H1 (cell line): ENCODE measurements around the gene ASPA. TPM values are rescaled to one million over a fixed set of nuclear protein-coding genes. Genes with fewer than 3 reads are reported as not detected.

ENCODE experiments used
- CTCF ChIA-PET: fragments of 300-600 bp; sonication (Branson Sonifier 250); formaldehyde crosslinking; loops from one replicate; lab custom pipeline; 2021; ENCODE audit not compliant: partially characterized antibody; lab: Charles Lee
- POLR2A ChIA-PET: fragments of 300-600 bp; sonication (Branson Sonifier 250); formaldehyde crosslinking; loops from one replicate; lab custom pipeline; 2021; ENCODE audit warnings: inconsistent platforms; ENCODE audit not compliant: partially characterized antibody; lab: Charles Lee
- DNase-seq, 2 experiments: peaks; one replicate each; pipeline versions ENCODE4 v3.0.0 to v3.0.0-alpha.2; 2010 to 2022; ENCODE audit warnings: low spot score in 2 of 2, low read depth in 1 of 2, mixed read lengths in 1 of 2
- FAIRE-seq: peaks from 2 replicates; lab custom pipeline; 2011; peaks lifted over from hg19 to GRCh38; lab: Jason Lieb, UNC
- H2AFZ ChIP-seq: 2 replicates; pipeline ENCODE4 v1.8.1; 2012; ENCODE audit warnings: low read length, inconsistent platforms
- H2AK5ac ChIP-seq: 2 replicates; pipeline ENCODE4 v1.6.1; 2013; ENCODE audit warnings: low read depth, low read length
- H2BK120ac ChIP-seq: replicated peaks from 2 replicates; pipeline ENCODE3; 2013; ENCODE audit warnings: low read depth, low read length, inconsistent platforms
- H2BK12ac ChIP-seq: 2 replicates; pipeline ENCODE4 v1.6.1; 2013; ENCODE audit warnings: low read depth, low read length
- H2BK15ac ChIP-seq: 2 replicates; pipeline ENCODE4 v1.6.1; 2013; ENCODE audit warnings: low read length
- H2BK20ac ChIP-seq: 2 replicates; pipeline ENCODE4 v1.6.1; 2013; ENCODE audit warnings: low read length
- H2BK5ac ChIP-seq: 2 replicates; pipeline ENCODE4 v1.6.1; 2013; ENCODE audit warnings: low read depth, low read length
- H3K14ac ChIP-seq: 2 replicates; pipeline ENCODE4 v1.6.1; 2013; ENCODE audit warnings: inconsistent platforms; ENCODE audit not compliant: insufficient read length
- H3K18ac ChIP-seq: 2 replicates; pipeline ENCODE4 v1.6.1; 2013; ENCODE audit warnings: low read length; ENCODE audit errors: extremely low read depth
- H3K23ac ChIP-seq: 2 replicates; pipeline ENCODE4 v1.6.1; 2013; ENCODE audit warnings: inconsistent platforms; ENCODE audit not compliant: insufficient read length
- H3K23me2 ChIP-seq: 2 replicates; pipeline ENCODE4 v1.6.1; 2013; ENCODE audit warnings: low read depth, low read length
- H3K27ac ChIP-seq: 2 replicates; pipeline ENCODE4 v1.6.1; 2011; ENCODE audit warnings: low read depth, low read length, inconsistent platforms
- H3K27me3 ChIP-seq, 4 experiments: replicated peaks in 1 of 4; 1 replicate in 1 of 4; 2 replicates in 3 of 4; pipeline versions ENCODE4 v1.6.1 to v1.8.1; 2011 to 2013; ENCODE audit warnings: low read length in 3 of 4, mild to moderate bottlenecking in 3 of 4, inconsistent platforms in 2 of 4, mixed read lengths in 2 of 4, moderate library complexity in 1 of 4; ENCODE audit not compliant: control insufficient read depth in 3 of 4, insufficient read depth in 3 of 4; ENCODE audit errors: extremely low read depth in 1 of 4
- H3K36me3 ChIP-seq, 4 experiments: 2 replicates each; pipeline versions ENCODE4 v1.6.1 to v1.8.1; 2011 to 2013; ENCODE audit warnings: mild to moderate bottlenecking in 4 of 4, low read length in 3 of 4, moderate library complexity in 2 of 4, control low read depth in 1 of 4, inconsistent platforms in 1 of 4; ENCODE audit not compliant: insufficient read depth in 4 of 4, control insufficient read depth in 2 of 4
- H3K4ac ChIP-seq: replicated peaks from 2 replicates; pipeline ENCODE3; 2013; ENCODE audit warnings: low read length, low read depth, mixed read lengths, inconsistent platforms; ENCODE audit not compliant: insufficient read length
- H3K4me1 ChIP-seq, 4 experiments: replicated peaks in 1 of 4; 1 replicate in 1 of 4; 2 replicates in 3 of 4; pipeline versions ENCODE4 v1.6.1 to v1.8.1; 2011 to 2013; ENCODE audit warnings: low read length in 3 of 4, inconsistent platforms in 2 of 4, mixed read lengths in 1 of 4; ENCODE audit not compliant: insufficient read depth in 4 of 4, control insufficient read depth in 3 of 4
- H3K4me2 ChIP-seq, 2 experiments: 2 replicates each; pipeline versions ENCODE4 v1.6.1 to v1.8.1; 2011 to 2013; ENCODE audit warnings: low read depth in 2 of 2, low read length in 2 of 2, control low read depth in 1 of 2, inconsistent platforms in 1 of 2, mild to moderate bottlenecking in 1 of 2; ENCODE audit not compliant: insufficient read depth in 1 of 2
- H3K4me3 ChIP-seq, 4 experiments: fragments of 200-600, 300-600 bp in 1 of 4; sonication (generic), shearing (Covaris generic), sonication (Bioruptor Twin) in 1 of 4; 2 replicates each; pipeline versions ENCODE4 v1.5.1 to v1.8.1; 2011 to 2016; ENCODE audit warnings: low read length in 4 of 4, low read depth in 3 of 4, control low read depth in 2 of 4, inconsistent platforms in 2 of 4, mild to moderate bottlenecking in 2 of 4, mixed read lengths in 1 of 4, moderate library complexity in 1 of 4; ENCODE audit not compliant: insufficient read depth in 2 of 4; ENCODE audit errors: extremely low read depth in 1 of 4
- H3K56ac ChIP-seq: replicated peaks from 2 replicates; pipeline ENCODE3; 2013; ENCODE audit warnings: low read depth, mild to moderate bottlenecking, mixed read lengths, low read length, inconsistent platforms; ENCODE audit not compliant: insufficient read length
- H3K79me1 ChIP-seq: 2 replicates; pipeline ENCODE4 v1.6.1; 2013; ENCODE audit warnings: low read depth, low read length, control low read depth
- H3K79me2 ChIP-seq, 2 experiments: 2 replicates each; pipeline versions ENCODE4 v1.6.1 to v1.8.1; 2012 to 2013; ENCODE audit warnings: low read length in 2 of 2, mild to moderate bottlenecking in 2 of 2, inconsistent platforms in 1 of 2; ENCODE audit not compliant: insufficient read depth in 2 of 2, control insufficient read depth in 1 of 2
- H3K9ac ChIP-seq, 4 experiments: replicated peaks in 1 of 4; 1 replicate in 1 of 4; 2 replicates in 3 of 4; pipeline versions ENCODE4 v1.6.1 to v1.8.1; 2011 to 2013; ENCODE audit warnings: low read depth in 3 of 4, low read length in 3 of 4, control low read depth in 2 of 4, mild to moderate bottlenecking in 2 of 4, moderate library complexity in 2 of 4, inconsistent platforms in 1 of 4; ENCODE audit errors: extremely low read depth in 1 of 4
- H3K9me3 ChIP-seq, 2 experiments: 2 replicates each; pipeline versions ENCODE4 v1.6.1 to v1.8.1; 2012 to 2013; ENCODE audit warnings: mild to moderate bottlenecking in 2 of 2, moderate library complexity in 2 of 2, control low read depth in 1 of 2, inconsistent platforms in 1 of 2, low read depth in 1 of 2, low read length in 1 of 2, mixed read lengths in 1 of 2; ENCODE audit not compliant: insufficient read depth in 2 of 2
- H4K20me1 ChIP-seq, 2 experiments: replicated peaks in 1 of 2; 2 replicates each; pipeline versions ENCODE3 to v1.8.1; 2011 to 2013; ENCODE audit warnings: inconsistent platforms in 2 of 2, low read length in 2 of 2, mild to moderate bottlenecking in 1 of 2; ENCODE audit not compliant: insufficient read depth in 2 of 2, control insufficient read depth in 1 of 2
- H4K5ac ChIP-seq: 2 replicates; pipeline ENCODE4 v1.6.1; 2013; ENCODE audit warnings: low read length, low read depth, mixed read lengths, inconsistent platforms; ENCODE audit not compliant: insufficient read length
- H4K8ac ChIP-seq: 2 replicates; pipeline ENCODE4 v1.8.0; 2013; ENCODE audit warnings: mild to moderate bottlenecking, moderate library complexity, low read length, inconsistent platforms; ENCODE audit not compliant: insufficient read depth; ENCODE audit errors: extremely low read depth
- H4K91ac ChIP-seq: replicated peaks from 2 replicates; pipeline ENCODE3; 2013; ENCODE audit warnings: low read length, mixed read lengths, inconsistent platforms; ENCODE audit not compliant: insufficient read length
- RBBP5 ChIP-seq: IDR thresholded peaks from 2 replicates; pipeline ENCODE4 v1.7.1; 2012; ENCODE audit warnings: low read depth, mild to moderate bottlenecking, inconsistent platforms, low read length, moderate library complexity, borderline replicate concordance
- WGBS, 2 experiments: shearing (Covaris generic) in 1 of 2; methylation state at CpG; one replicate each; pipeline versions ENCODE4 v1.1.6 to v1.1.7; 2013 to 2015; ENCODE audit warnings: low lambda C conversion rate in 2 of 2, mixed read lengths in 2 of 2, inconsistent platforms in 1 of 2, low coverage in 1 of 2, missing lambda C conversion rate in 1 of 2; ENCODE audit not compliant: insufficient replicate concordance in 2 of 2, insufficient coverage in 1 of 2, insufficient read length in 1 of 2; ENCODE audit errors: extremely low coverage in 1 of 2, missing lambda C conversion rate in 1 of 2; 5-methylcytosine and 5-hydroxymethylcytosine counted together
- polyA plus RNA-seq, 7 experiments: library from polyadenylated mRNA; depleted of rRNA in 3 of 7; stranded (reverse) in 5 of 7; unstranded in 2 of 7; fragments of >200 nt in 5 of 7; fragments of 200-250 nt in 2 of 7; gene quantifications; 1 replicate in 5 of 7; 2 replicates in 1 of 7; 4 replicates in 1 of 7; pipeline versions ENCODE4 v1.2.1 to v1.2.3, GENCODE V29; 2011 to 2013; ENCODE audit warnings: missing spikeins in 2 of 7, mixed read lengths in 2 of 7
- total RNA-seq: library from RNA; stranded (reverse); fragmentation: NEBNext Ultra II Directional; extraction: Animal tissue kit (Norgen Biotek cat#: 25700); gene quantifications from 2 replicates; pipeline ENCODE4 v1.2.1, GENCODE V29; 2021

The ASPA gene
- total and polyA plus RNA-seq, 2 of the 8 experiments (the other 6 are each of a cell fraction or from before 2014, with no cell fraction given): 0.03 TPM; not detected in 1

DNA sequence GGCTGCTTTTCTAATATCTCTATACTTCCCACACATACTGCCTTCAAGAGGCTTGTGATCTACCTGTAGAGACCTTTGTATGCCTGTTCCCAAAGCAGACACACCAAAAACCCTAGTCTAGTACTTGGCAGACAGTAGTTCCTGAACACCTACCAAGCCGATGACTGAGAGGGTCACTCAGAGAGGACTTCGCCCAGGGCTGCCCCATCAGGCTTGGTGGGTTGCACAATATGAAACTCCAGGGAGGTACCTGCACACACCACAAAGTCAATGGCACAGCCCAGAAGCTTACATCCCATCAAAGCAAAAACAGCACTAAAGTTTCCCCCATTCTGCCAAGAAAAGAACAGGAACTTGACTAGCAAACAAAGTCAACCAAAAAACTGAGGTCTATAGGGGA is 30.3 kb downstream of the ASPA start:
- Histone ChIP-seq H3K14ac (no peak overlapping the region), H4K5ac (no peak overlapping the region), H3K79me1 (no peaks in the 10 kb centered on the region), H3K4ac (no peak overlapping the region), H3K56ac (no peak overlapping the region), H2BK12ac (no peak overlapping the region), H4K20me1 (no peaks in the 10 kb centered on the region), H2BK20ac (no peak overlapping the region), H3K4me1 (peaks cover 5 to 9% (median 6%) of the 10 kb centered on the region in 4 experiments; a peak in 6 of 7 replicates), H3K23me2 (no peaks in the 10 kb centered on the region), H3K27me3 (no peaks in the 10 kb centered on the region), H3K27ac (no peak overlapping the region), H3K79me2 (no peaks in the 10 kb centered on the region), H3K4me2 (no peak overlapping the region), H2AFZ (no peak overlapping the region), H3K4me3 (no peak overlapping the region), H3K36me3 (no peaks in the 10 kb centered on the region), H2BK15ac (no peak overlapping the region), H2AK5ac (no peak overlapping the region), H3K9me3 (peaks cover 0 to 3% of the 10 kb centered on the region in 2 experiments; a peak in 1 of 4 replicates), H2BK120ac (no peak overlapping the region), H3K18ac (no peak overlapping the region), H3K23ac (no peak overlapping the region), H3K9ac (no peak overlapping the region), H2BK5ac (no peak overlapping the region), H4K91ac (no peak overlapping the region), H4K8ac (no peak overlapping the region)
- WGBS, 2 experiments: 90% methylated on average over 2 of the region's 2 CpGs; no CpG with 5 or more reads in 1 of the 2 experiments
- ChIA-PET CTCF (no interaction called here), POLR2A (no interaction called here)
- no peak for FAIRE-seq
- DNase-seq: no peak
- TF ChIP-seq RBBP5: no peak
